G401 (cell line): ENCODE measurements around the gene BARHL1. TPM values are rescaled to one million over a fixed set of nuclear protein-coding genes. Genes with fewer than 3 reads are reported as not detected.
A peak's percentile ranks its signal among the peaks of the same experiment; 100 is the strongest.

Experiments used
- DNase-seq: peaks from one replicate; pipeline ENCODE4 v3.0.0-alpha.2; 2015; ENCODE audit warnings: low spot score
- in situ Hi-C: cut with HindIII; loops from 2 replicates; pipeline ENCODE4 v1.10.0; 2016; ENCODE audit warnings: low sequenced_read_pairs, mixed read lengths
- total RNA-seq: library from RNA; depleted of rRNA; stranded (reverse); fragments of >200 nt; shearing (Covaris generic); gene quantifications from 2 replicates; pipeline ENCODE4 v1.2.3, GENCODE V29; 2014

The BARHL1 gene
- total RNA-seq, 1 experiment from 2014 or later: not detected

DNA sequence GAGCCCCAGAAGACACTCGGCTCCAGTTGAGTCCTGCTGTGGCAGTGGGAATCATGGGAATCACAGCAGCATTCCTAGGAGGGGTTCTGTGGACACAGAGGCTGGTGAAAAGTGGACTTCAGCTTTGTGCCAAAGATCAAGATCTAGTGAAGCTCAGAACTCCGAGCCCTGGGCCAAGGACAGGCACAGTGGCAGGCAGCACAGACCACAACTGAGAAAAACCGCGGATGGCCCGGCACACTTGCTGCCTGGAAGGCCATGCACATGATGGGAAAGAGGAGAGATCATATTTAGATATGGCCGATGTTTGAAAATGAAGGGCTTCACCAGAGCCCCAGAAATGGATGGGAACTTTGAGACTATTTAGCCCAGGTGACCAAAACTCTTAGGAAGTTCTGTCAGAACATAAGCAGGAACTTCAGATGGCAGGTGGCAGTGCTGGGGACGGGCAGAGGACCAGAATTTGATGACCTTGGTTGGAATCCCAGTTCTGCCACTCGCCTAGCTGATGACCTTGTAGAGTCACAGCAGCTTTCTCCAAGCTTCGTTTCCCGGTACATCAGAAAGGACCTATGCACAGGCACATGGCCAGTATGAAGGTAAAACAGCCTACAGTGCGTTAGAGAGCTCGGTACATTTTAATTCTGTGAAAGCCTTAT is 18.0 kb downstream of the BARHL1 start:
- DNase-seq: no peak
- in situ Hi-C loops: no loop called here

DNA sequence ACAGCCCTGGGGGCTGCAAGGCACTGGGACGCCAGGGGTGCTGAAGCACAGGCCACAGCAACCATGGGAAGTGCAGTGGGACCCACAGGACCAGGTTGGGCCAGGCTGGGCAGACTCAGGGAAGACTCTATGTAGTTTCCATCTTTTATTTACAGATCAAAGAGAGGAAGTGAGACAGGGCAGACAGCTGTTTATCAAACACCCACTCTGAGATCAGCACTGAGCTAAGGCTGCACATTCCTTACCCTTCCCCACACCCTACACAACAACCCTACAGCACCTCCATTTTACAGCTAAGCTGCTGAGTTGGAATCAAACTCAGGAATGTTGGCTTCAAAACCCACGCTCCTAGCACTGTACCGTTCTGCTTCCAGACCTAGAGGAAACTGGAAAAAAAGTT is 19.8 kb downstream of the BARHL1 start:
- in situ Hi-C loops: no loop called here
- DNase-seq: no peak

DNA sequence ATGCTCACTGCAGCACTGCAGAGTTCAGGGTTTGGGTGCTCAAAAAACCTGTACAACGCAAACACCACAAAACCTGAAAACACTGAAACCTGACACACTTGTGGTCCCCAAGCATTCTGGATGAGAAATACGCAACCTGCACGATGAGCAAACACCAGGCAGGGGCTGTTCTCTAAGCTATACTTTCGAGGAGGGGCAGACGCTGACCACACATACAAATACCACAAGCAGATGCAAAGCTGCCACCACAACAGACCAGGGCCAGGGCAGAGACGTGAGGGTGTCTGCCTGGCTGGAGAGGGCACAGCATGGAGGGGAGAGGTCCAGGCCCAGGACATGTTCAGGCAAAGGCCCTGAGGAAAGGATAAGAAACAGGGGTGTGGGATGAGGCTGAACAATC is 23.0 kb downstream of the BARHL1 start:
- in situ Hi-C loops: no loop called here
- no peak for DNase-seq

- DNase-seq: no peak
- in situ Hi-C loops: no loop called here
Measured at GRCh38 chr9:132606066-132606465, 23.7 kb downstream of the BARHL1 start.

DNA sequence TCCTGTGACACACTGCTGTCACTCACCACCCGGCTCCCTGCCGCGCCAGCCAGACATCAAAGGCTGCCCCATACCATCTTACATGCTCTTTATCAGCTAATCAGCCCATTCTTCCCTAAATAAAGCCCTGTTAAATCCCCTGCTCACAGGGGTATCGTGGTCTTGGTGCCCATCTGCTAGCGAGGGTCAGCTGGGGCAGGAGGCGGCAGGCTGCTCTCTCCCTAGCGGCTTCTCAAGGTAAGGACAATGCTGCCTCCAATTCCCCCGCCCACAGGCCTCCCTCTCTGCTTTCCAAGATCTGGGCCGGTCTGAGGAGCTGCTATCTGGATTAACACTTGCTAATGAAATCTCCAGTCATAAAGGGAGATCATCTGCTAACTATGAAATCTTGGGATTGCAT is 26.8 kb downstream of the BARHL1 start:
- in situ Hi-C loops: no loop called here
- no peak for DNase-seq

GRCh38 chr9:132609829-132610228 is 27.4 kb downstream of the BARHL1 start:
- in situ Hi-C loops: no loop called here
- DNase-seq: no peak

GRCh38 chr9:132610661-132611060 is 28.3 kb downstream of the BARHL1 start:
- in situ Hi-C loops: no loop called here
- no peak for DNase-seq

- no peak for DNase-seq
- in situ Hi-C loops: no loop called here
Measured at GRCh38 chr9:132614324-132614723, 31.9 kb downstream of the BARHL1 start.

DNA sequence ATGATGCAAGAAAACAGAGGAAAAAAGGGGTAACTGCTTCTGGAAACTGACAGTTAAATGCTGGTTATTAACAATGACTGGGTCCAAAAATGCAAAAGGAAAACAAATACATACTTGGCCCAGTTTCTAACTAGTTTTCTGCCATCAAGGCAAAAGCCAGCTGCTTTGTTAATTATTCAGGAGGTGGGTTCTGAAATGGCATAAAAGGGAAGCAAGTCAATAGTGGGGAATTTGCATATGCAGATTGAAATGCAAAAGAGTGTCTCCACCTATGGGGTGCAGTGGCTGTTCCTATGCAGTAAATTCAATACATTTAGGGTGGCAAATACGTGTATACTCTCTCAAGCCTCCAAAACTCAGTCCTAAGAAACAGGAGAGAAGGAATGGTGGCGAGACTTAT is 33.4 kb downstream of the BARHL1 start:
- in situ Hi-C loops: no loop called here
- DNase-seq: no peak

DNA sequence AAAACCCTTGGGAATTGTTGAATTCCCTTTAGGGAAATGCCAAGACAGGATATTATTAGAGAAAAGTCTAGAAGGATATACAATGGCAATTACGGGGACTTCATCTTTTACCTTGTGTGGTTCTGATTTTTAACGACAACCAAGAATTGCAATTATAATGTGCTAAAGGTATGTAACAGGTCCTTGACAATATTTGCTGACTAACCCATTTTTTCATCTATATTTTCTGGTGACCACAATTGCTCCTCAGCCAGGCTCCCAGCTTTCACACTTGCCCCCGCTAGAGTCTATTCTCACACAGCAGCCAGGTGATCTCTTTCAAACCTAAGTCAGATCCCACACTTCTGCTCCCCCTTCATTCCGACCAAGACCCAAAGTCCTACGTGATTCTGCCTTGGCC is 34.3 kb downstream of the BARHL1 start:
- in situ Hi-C loops: no loop called here
- no peak for DNase-seq

- in situ Hi-C loops: no loop called here
Measured at GRCh38 chr9:132622159-132622558, 39.8 kb downstream of the BARHL1 start.

DNA sequence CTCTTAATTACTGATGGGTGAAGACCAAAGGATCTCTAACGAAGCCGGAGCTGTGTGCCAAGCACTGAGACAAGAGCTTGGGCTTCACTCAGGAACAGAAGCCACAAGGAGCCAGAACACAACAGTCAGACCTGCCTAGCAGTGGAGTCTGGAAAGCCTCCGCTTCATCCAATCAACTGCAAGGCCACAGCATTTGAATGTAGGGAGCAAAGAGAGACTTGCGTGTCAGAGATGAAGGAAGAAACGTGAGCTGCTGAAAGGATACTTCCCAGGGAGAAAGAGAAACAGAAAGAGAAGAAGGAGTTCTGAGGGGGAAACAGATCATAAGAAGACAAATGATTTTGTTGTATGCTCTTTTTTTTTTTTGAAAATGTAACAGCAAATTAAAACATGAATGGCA is 43.9 kb downstream of the BARHL1 start:
- no peak for DNase-seq
- in situ Hi-C loops: no loop called here

More at GRCh38 chr9:132622159-132622558, 39.8 kb downstream of the BARHL1 start:
- no peak for DNase-seq

DNA sequence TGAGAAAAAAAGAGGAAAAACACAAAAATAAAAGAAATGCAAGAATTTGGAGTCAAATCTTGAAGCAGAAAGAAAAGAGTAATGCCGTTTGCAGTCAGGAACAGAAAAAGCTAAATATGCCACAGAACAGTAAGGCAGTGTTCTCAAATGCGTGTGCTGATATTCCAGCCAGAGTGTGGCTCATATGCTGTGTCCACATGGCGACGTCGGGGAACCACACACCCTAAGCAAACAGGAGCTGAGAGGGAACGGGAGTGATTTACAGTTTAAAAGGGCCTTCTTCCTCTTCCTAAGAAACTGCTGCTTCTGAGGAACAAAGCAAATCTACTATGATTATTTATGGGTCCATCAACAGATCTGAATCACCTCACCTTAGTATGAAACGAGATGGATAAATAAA is 44.7 kb downstream of the BARHL1 start:
- DNase-seq: no peak
- in situ Hi-C loops: no loop called here

DNA sequence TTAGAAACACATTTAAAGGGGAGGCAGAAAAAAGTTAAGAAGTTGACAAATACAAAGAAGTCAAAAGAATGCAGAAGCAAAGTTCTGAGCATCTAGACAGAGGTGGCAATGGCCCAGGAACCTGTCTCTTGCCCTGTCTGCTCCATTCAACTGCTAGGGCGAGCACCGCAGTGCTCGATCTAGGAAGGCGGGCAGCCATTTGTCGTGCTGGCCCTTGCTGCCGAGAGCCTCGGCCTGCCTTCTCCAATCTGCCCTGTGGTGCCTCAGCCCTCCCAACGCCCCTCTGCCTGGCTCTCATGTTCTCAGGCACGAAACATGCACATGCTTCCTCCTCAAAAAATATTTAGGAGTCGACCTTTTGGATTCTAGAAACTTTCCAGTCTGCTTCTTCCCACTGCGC is 45.2 kb downstream of the BARHL1 start:
- in situ Hi-C loops: no loop called here
- no peak for DNase-seq

DNA sequence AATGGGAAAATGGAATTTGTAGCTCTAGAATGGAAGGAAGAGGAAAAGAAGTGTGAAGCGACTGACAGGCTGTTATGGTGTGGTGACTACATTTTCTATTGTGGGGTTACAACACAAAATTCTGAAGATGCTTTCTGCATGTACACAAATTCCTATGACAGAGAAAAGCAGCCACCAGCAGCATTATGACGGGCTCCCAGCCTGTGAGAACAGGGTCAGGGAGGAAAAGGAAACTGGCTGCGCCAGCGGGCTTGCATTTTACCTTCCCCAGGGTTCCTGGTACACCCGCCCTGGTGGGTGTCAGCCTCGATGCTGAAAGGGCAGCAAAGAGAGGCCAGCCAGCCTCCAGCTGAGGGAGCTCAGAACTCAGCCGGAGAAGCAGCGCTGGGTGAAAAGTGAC is 46.3 kb downstream of the BARHL1 start:
- DNase-seq: no peak
- in situ Hi-C loops: no loop called here

- in situ Hi-C loops: no loop called here
- DNase-seq: peak; percentile 72
Measured at GRCh38 chr9:132630116-132630515, 47.7 kb downstream of the BARHL1 start.

GRCh38 chr9:132630811-132631210 is 48.4 kb downstream of the BARHL1 start:
- in situ Hi-C loops: no loop called here
- no peak for DNase-seq

- DNase-seq: no peak
Measured at GRCh38 chr9:132631280-132631679, 48.9 kb downstream of the BARHL1 start.

GRCh38 chr9:132631685-132632084 is 49.3 kb downstream of the BARHL1 start:
- in situ Hi-C loops: no loop called here
- no peak for DNase-seq

More at GRCh38 chr9:132631280-132631679, 48.9 kb downstream of the BARHL1 start:
- in situ Hi-C loops: no loop called here

DNA sequence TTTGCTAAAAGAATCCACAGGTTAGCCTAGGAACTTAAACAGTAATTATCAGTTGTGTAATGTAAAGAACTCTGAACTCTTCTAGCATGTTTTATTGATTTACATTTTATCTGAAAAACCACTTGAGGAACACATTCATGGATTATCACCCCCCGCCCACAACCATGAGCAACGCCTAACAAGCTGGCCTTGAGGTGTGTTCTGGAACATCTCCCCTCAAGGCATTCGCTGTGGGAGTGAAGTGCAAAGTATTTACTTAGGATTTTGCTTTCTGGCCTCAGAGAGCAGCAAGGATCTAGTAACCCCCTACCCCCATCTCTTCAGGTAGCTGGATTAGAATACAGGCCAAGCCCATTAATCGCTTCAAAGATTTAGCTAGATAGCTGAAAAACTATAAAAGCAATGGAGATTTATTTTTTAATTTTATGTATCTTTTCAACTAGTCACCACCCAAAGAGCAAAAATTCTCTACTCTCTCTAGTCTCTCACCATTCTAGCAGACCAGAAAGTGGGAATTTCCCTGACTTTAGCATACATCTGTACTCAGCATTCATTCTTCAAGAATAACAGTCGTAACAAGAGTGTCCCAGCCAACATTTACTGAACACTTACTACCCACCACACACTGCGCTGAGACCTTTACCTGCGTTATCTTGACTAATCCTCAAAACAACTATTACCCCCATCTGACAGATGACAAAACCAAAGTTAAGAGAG is 50.2 kb downstream of the BARHL1 start:
- in situ Hi-C loops: no loop called here
- DNase-seq: no peak

DNA sequence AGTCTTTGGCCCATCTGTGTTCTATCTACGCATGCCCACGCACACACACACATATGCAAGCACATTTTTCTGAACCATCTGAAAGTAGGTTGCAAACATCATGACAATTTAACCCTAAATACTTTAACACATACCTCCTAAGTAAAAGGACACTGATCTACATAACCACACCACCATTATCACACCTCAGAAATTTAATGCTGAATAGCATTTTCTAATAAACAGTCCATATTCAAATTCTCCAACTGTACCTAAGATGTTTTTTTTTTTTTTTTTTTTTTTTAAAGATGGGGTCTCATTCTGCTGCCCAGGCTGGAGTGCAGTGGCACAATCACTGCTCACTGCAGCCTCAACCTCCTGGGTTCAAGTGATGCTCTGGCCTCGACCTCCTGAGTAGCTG is 51.9 kb downstream of the BARHL1 start:
- no peak for DNase-seq
- in situ Hi-C loops: no loop called here
